Brain microvascular endothelial cell (primary cell): ENCODE measurements around the gene ADPRHL1.

Source experiments
- DNase-seq: peaks from one replicate; pipeline ENCODE4 v3.0.0-alpha.2; 2020
- H3K27ac ChIP-seq: fragments of 250-450 bp; sonication (Bioruptor Pico); 2 replicates; pipeline ENCODE4 v1.5.1; 2020; ENCODE audit warnings: mild to moderate bottlenecking, moderate library complexity
- H3K27me3 ChIP-seq: fragments of 250-450 bp; sonication (Bioruptor Pico); replicated peaks from 2 replicates; pipeline ENCODE4 v1.5.1; 2020; ENCODE audit warnings: mild to moderate bottlenecking
- H3K36me3 ChIP-seq: fragments of 250-450 bp; sonication (Bioruptor Pico); replicated peaks from 2 replicates; pipeline ENCODE4 v1.5.1; 2020; ENCODE audit warnings: mild to moderate bottlenecking
- H3K4me3 ChIP-seq: 2 replicates; pipeline ENCODE4 v1.5.1; 2011; ENCODE audit warnings: low read depth, mild to moderate bottlenecking, control low read depth, low read length, moderate library complexity
- CTCF ChIP-seq: IDR thresholded peaks from 2 replicates; pipeline ENCODE4 v1.5.1; 2011; ENCODE audit warnings: low read depth, mild to moderate bottlenecking, moderate library complexity, low read length, control low read depth, inconsistent platforms; ENCODE audit errors: missing control alignments
- in situ Hi-C: cut with HindIII; loops from 2 replicates; pipeline ENCODE4 v1.10.0; 2017; ENCODE audit warnings: low sequenced_read_pairs, low pct_ligation_motif_present

The ADPRHL1 gene

GRCh38 chr13:113490496-113491417 is 37.5 kb upstream of the ADPRHL1 start, which contains the start of gene DCUN1D2:
Gene DCUN1D2, minus strand, starts transcription at chr13:113490711. Its CDS starts 42 bp downstream, at chr13:113490669.
- TF ChIP-seq CTCF, result no peak

GRCh38 chr13:113489549-113490495 is 36.5 kb upstream of the ADPRHL1 start:
- no peak for TF ChIP-seq CTCF
- in situ Hi-C loops, result no loop called here
- Histone ChIP-seq H3K27ac (peak overlapping the region; percentile 58), H3K36me3 (no peaks in the 10 kb centered on the region), H3K27me3 (no peaks in the 10 kb centered on the region), H3K4me3 (peak overlapping the region; percentile 77)
- DNase-seq, result peak; percentile 15

More at GRCh38 chr13:113490496-113491417, 37.5 kb upstream of the ADPRHL1 start, which contains the start of gene DCUN1D2:
- Histone ChIP-seq H3K4me3 (peak within 1 kb of the TSS; percentile 77), H3K27me3 (no peaks in the 10 kb centered on the region), H3K36me3 (peaks cover 4% of the 10 kb centered on the region), H3K27ac (peak within 1 kb of the TSS; percentile 58)
- in situ Hi-C loops, result no loop called here
- DNase-seq, result peak; percentile 84

- Histone ChIP-seq H3K27ac (no peak overlapping the region), H3K4me3 (peak overlapping the region; percentile 77), H3K27me3 (no peaks in the 10 kb centered on the region)
These were observed 35.9 kb upstream of the ADPRHL1 start for GRCh38 chr13:113489171-113489548.

GRCh38 chr13:113488283-113488682 is 35.0 kb upstream of the ADPRHL1 start:
- in situ Hi-C loops, result no loop called here
- no peak for DNase-seq
- H3K36me3 ChIP-seq, result peaks cover 4% of the 10 kb centered on the region
- TF ChIP-seq CTCF, result no peak
- H3K27me3 ChIP-seq, result no peaks in the 10 kb centered on the region
- no peak overlapping the region for H3K4me3 ChIP-seq
- no peak overlapping the region for H3K27ac ChIP-seq

More at GRCh38 chr13:113489171-113489548, 35.9 kb upstream of the ADPRHL1 start:
- in situ Hi-C loops, result no loop called here
- DNase-seq, result no peak
- TF ChIP-seq CTCF, result no peak
- no peaks in the 10 kb centered on the region for H3K36me3 ChIP-seq

- no peak for TF ChIP-seq CTCF
- H3K27ac ChIP-seq, result no peak overlapping the region
- H3K36me3 ChIP-seq, result peaks cover 4% of the 10 kb centered on the region
- no peak for DNase-seq
- no peak overlapping the region for H3K4me3 ChIP-seq
- in situ Hi-C loops, result no loop called here
- no peaks in the 10 kb centered on the region for H3K27me3 ChIP-seq
These were observed 33.4 kb upstream of the ADPRHL1 start for GRCh38 chr13:113486698-113487097.
